ENCODE data around the gene CFHR1. TPM values are rescaled to one million over a fixed set of nuclear protein-coding genes. Genes with fewer than 3 reads are reported as not detected.

The CFHR1 gene
- total RNA-seq, 1 donor: not detected

DNA sequence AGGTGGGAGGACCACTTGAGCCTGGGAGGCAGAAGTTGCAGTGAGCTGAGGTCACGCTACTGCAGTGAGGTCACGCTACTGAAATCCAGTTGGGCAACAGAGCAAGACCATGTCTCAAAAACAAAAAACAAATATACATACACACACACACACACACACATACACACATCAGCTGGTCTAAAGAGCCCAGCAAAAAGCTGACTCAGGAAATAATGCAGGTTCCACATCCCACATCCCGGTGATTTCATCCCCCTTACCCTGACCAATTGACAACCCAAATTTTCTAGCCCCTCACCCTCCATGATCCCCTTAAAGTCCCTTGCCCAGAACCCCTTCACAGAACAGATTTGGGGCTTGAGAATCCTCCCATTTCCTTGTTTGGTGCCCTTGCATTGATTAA lies 56.4 kb downstream of the CFHR1 start:
- no peak for DNase-seq (ENCODE audit: low read depth in 2 of 3, low spot score in 2 of 3)

DNA sequence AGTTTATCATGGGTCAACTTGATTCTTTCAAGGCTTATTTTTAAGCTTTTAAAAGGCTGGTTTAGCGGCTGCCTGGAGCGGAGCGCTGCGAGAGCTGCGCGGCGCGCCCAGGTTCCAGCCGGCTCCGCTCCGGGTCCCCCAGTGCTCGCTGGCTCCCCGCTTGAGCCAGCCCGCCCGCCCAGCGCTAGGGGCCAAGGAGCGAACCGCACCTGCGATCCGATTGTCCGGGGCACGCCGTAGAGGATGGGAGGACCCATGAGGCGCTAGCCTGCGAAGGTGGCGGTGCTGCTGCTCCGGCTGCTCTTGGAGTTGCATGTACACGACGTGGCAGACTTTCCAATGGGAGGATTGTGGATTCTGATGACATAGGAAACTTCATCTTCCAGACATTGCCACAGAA lies 58.4 kb downstream of the CFHR1 start:
- no peak for DNase-seq (ENCODE audit: low read depth in 2 of 3, low spot score in 2 of 3)

Other genes with a start within 250 kb of the CFHR1 start
- gene KCNT2, start 211.3 kb upstream of the CFHR1 start, total RNA-seq: 0.27 TPM
- 11.8 TPM for gene CFH, start 167.7 kb upstream of the CFHR1 start, total RNA-seq
- not detected for gene CFHR3, start 44.9 kb upstream of the CFHR1 start, total RNA-seq
- not detected for gene CFHR4, start 68.3 kb downstream of the CFHR1 start, total RNA-seq
- not detected for gene CFHR2, start 124.0 kb downstream of the CFHR1 start, total RNA-seq
- gene CFHR5, start 157.8 kb downstream of the CFHR1 start, total RNA-seq: under 0.01 TPM
- gene F13B, start 247.5 kb downstream of the CFHR1 start, total RNA-seq: not detected

Data from hematopoietic multipotent progenitor cell (in vitro differentiated cells).